GM15510 (cell line): ENCODE data around the gene SNAI1.

Experiments
- POLR2A ChIP-seq: IDR thresholded peaks from 3 replicates; pipeline ENCODE4 v1.6.1; 2011; ENCODE audit warnings: borderline replicate concordance; ENCODE audit not compliant: insufficient read length; ENCODE audit errors: extremely low read depth

Gene SNAI1

DNA sequence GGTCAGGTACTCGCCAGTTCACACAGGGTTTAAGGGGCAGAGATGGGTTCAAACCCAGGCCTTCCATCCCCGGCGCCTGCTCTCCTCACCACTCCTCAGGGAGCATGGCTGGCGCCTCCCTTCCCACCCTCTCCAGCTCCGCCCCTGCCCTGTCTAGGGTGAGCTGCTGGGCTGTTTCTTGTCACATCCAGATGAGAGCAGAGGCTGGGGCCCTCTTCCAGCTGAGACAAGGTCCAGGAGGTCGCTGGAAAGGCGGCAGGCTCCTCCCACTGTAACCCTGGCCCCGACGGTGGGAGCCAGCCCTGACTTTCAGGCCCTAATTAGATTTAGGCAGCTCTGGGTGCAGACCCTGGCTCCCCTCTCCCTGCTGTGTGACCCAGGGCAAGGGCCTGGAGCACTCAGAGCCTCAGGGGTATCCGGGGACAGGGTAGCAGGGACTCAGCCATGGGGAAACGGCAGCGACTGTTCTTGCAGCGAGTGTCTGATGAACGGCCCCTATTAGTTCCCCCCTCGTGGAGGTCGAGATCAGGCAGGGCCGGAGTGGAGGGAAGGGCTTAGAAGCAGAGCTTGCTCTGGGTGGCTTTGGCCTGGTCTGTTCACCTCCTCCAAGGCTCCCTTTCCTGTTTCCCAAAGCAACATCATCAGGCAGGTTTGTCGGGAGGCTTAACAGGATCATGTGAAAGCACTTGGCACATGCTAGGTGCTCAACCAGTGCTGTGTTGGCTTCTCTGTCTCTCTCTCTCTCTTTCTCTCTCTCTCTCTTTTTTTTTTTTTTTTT is 33.4 kb downstream of the SNAI1 start:
- TF ChIP-seq POLR2A: no peak

GRCh38 chr20:50017160-50017559 is 34.4 kb downstream of the SNAI1 start:
- TF ChIP-seq POLR2A: no peak

GRCh38 chr20:50017576-50018248 is 34.9 kb downstream of the SNAI1 start:
- TF ChIP-seq POLR2A: no peak

GRCh38 chr20:50019466-50020256 is 36.9 kb downstream of the SNAI1 start:
- no peak for TF ChIP-seq POLR2A

- TF ChIP-seq POLR2A: no peak
Observed at GRCh38 chr20:50020288-50020687, 37.5 kb downstream of the SNAI1 start.

- no peak for TF ChIP-seq POLR2A
Observed at GRCh38 chr20:50022676-50023075, 39.9 kb downstream of the SNAI1 start.

DNA sequence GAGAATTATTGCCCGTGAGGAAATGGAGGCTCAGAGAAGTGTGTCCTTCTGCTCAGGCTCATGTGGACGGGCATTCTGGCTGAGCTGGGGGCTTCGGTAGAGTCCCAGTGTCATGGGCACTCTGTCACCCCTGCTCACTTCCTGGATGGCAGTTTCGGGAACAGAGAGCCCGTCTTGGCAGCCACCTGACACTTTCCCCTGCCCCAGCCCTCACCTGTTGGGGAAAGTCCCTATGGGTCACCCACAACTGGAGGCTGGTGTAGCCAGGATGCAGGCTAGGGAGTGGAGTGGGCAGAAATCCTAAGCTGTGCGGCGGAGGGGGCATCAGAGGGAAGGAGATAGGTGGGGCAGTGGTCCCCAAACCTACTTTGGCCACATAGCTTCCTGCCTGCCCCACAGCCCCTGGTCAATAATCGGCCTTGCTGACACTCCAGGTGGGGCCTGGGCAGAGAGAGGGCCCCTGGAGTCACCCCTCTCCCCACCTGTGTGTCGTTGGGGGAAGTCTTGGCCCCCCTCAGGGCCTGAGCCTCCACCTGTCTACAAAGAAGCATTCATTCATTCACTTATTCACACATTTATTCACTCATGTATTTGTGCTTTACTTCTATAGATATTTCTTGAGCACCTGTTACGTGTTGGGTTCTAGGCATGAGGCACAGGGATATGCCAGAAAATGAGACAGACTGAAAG is 40.5 kb downstream of the SNAI1 start:
- TF ChIP-seq POLR2A: no peak

GRCh38 chr20:50026746-50027575 is 44.2 kb downstream of the SNAI1 start:
- TF ChIP-seq POLR2A: no peak

GRCh38 chr20:50027611-50028105 is 44.9 kb downstream of the SNAI1 start:
- TF ChIP-seq POLR2A: no peak

DNA sequence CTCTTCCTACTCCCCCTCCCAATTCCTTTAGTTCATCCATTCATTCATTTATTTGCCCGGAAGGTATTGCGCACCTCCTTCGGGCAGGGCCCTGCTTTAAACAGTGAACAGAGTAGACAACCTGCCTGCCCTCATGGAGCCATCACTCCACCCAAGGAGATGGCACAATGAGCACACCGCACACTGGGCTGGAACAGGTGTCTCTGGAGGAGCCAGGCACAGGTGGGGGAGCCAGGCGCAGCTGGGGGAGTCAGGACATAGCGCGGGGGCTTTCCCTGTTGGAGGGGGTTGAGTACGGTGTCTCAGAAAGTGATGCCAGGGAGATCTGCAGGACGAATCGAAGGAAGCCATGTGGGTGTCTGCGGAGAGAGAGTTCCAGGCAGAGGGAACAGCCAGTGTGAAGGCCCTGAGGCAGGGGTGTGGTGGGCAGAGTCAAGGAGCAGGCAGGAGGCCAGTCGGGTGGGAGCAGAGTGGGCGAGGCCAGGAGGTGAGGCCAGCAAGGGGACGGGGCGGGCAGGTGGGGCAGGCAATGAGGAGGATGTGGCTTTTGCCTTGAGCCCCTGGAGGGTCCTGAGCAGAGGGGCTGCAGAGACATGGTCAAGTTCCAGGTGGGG is 46.4 kb downstream of the SNAI1 start:
- TF ChIP-seq POLR2A: no peak

GRCh38 chr20:50029697-50030461 is 47.1 kb downstream of the SNAI1 start:
- TF ChIP-seq POLR2A: no peak

DNA sequence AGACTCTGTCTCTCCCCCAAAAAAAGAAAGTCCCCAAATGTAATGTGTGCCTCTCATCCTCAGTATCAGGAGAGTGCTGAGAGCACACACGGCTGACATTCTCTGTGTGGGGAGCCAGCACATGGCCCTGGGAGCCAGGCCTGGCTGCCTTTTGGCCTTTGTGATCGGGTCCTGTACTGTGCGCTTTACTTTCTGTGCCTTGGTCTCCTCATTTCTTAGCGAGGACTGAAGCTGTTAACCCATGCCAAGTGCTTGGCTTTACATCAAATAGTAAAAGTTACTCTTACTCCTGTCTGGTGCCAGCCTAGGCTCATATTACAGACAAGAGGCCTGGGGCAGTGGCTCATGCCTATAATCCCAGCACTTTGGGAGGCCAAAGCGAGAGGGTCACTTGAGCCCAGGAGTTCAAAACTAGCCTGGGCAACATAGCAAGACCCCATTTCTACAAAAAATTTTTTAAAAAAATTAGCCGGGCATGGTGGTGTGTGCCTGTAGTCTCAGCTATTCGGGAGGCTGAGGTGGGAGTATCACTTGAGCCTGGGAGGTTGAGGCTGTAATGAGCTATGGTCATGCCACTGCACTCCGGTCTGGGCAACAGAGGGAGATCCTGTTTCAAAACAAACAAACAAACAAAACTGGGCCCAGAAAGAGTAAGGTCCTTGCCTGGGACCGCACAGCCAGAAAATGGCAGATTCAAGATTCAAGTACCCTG is 50.3 kb downstream of the SNAI1 start:
- no peak for TF ChIP-seq POLR2A
